ENCODE data around the gene LYPD6.

The LYPD6 gene

GRCh38 chr2:149488706-149489440 lies 158.5 kb downstream of the LYPD6 start:
- TF ChIP-seq FOXM1 (IDR thresholded peaks at IDR 0.05; ENCODE audit: borderline replicate concordance, low read depth) (no peak), TAF1 (IDR thresholded peaks at IDR 0.05; ENCODE audit: low read depth) (no peak), TEAD4 (IDR thresholded peaks at IDR 0.05) (no peak), EGR1 (IDR thresholded peaks at IDR 0.05) (no peak), NFIC (IDR thresholded peaks at IDR 0.05) (no peak), USF1 (IDR thresholded peaks at IDR 0.05) (no peak), ZBTB7A (IDR thresholded peaks at IDR 0.05; ENCODE audit: low read depth) (no peak), MAX (IDR thresholded peaks at IDR 0.05) (no peak), RAD21 (IDR thresholded peaks at IDR 0.05; ENCODE audit: low read depth) (no peak), CREB1 (IDR thresholded peaks at IDR 0.05; ENCODE audit: low read depth) (no peak), EP300 (IDR thresholded peaks at IDR 0.05; ENCODE audit: borderline replicate concordance) (no peak), CEBPB (IDR thresholded peaks at IDR 0.05) (no peak), REST (IDR thresholded peaks at IDR 0.05; ENCODE audit: low read depth) (no peak), YY1 (IDR thresholded peaks at IDR 0.05; ENCODE audit: low read depth) (no peak), TCF12 (IDR thresholded peaks at IDR 0.05; ENCODE audit: low read depth) (no peak)

- TF ChIP-seq YY1 (IDR thresholded peaks at IDR 0.05; ENCODE audit: low read depth) (no peak), REST (IDR thresholded peaks at IDR 0.05; ENCODE audit: low read depth) (no peak), TCF12 (IDR thresholded peaks at IDR 0.05; ENCODE audit: low read depth) (no peak), NFIC (IDR thresholded peaks at IDR 0.05) (no peak), RAD21 (IDR thresholded peaks at IDR 0.05; ENCODE audit: low read depth) (no peak), CREB1 (IDR thresholded peaks at IDR 0.05; ENCODE audit: low read depth) (no peak), CEBPB (IDR thresholded peaks at IDR 0.05) (no peak), FOXM1 (IDR thresholded peaks at IDR 0.05; ENCODE audit: borderline replicate concordance, low read depth) (no peak), ZBTB7A (IDR thresholded peaks at IDR 0.05; ENCODE audit: low read depth) (no peak), TEAD4 (IDR thresholded peaks at IDR 0.05) (no peak), EP300 (IDR thresholded peaks at IDR 0.05; ENCODE audit: borderline replicate concordance) (no peak)
Measured at GRCh38 chr2:149489452-149489851, 159.1 kb downstream of the LYPD6 start.

GRCh38 chr2:149490296-149490695 lies 159.9 kb downstream of the LYPD6 start:
- TF ChIP-seq RAD21 (IDR thresholded peaks at IDR 0.05; ENCODE audit: low read depth) (peak; percentile 14; the same call in 1 of the 2 replicates), NFIC (IDR thresholded peaks at IDR 0.05) (no peak)

GRCh38 chr2:149492923-149493322 lies 162.5 kb downstream of the LYPD6 start:
- TF ChIP-seq YY1 (IDR thresholded peaks at IDR 0.05; ENCODE audit: low read depth) (no peak), NFIC (IDR thresholded peaks at IDR 0.05) (no peak), TEAD4 (IDR thresholded peaks at IDR 0.05) (no peak), USF1 (IDR thresholded peaks at IDR 0.05) (no peak), EGR1 (IDR thresholded peaks at IDR 0.05) (no peak), ZBTB7A (IDR thresholded peaks at IDR 0.05; ENCODE audit: low read depth) (no peak), MAX (IDR thresholded peaks at IDR 0.05) (no peak), CEBPB (IDR thresholded peaks at IDR 0.05) (no peak)

- TF ChIP-seq TAF1 (IDR thresholded peaks at IDR 0.05; ENCODE audit: low read depth), result no peak
Measured at GRCh38 chr2:149507974-149508373, 177.6 kb downstream of the LYPD6 start.

GRCh38 chr2:149513461-149513860 lies 183.1 kb downstream of the LYPD6 start:
- no peak for TF ChIP-seq USF1 (IDR thresholded peaks at IDR 0.05)
- no peak for TF ChIP-seq REST (IDR thresholded peaks at IDR 0.05; ENCODE audit: low read depth)
- TF ChIP-seq MAX (IDR thresholded peaks at IDR 0.05), result no peak
- TF ChIP-seq EGR1 (IDR thresholded peaks at IDR 0.05), result no peak
- TF ChIP-seq EP300 (IDR thresholded peaks at IDR 0.05; ENCODE audit: borderline replicate concordance), result no peak
- no peak for TF ChIP-seq NFIC (IDR thresholded peaks at IDR 0.05)
- no peak for TF ChIP-seq TAF1 (IDR thresholded peaks at IDR 0.05; ENCODE audit: low read depth)
- no peak for TF ChIP-seq TCF12 (IDR thresholded peaks at IDR 0.05; ENCODE audit: low read depth)
- TF ChIP-seq TEAD4 (IDR thresholded peaks at IDR 0.05), result no peak
- no peak for TF ChIP-seq CREB1 (IDR thresholded peaks at IDR 0.05; ENCODE audit: low read depth)

All from Ishikawa (cell line).